HG03097 (cell line): ENCODE results near the gene NOTCH2.
"Not testable (repeated sequence)": the region's sequence is repeated elsewhere in the genome, so short reads cannot be mapped to it uniquely, and the experiment has no call there.

Experiments
- ATAC-seq: cut with Tn5 transposase; IDR thresholded peaks from one replicate; pipeline ENCODE4 v1.9.1; 2021; ENCODE audit not compliant: unreplicated experiment, low FRiP score

Gene NOTCH2

GRCh38 chr1:120069067-120069919, at the start of gene NOTCH2:
Gene NOTCH2 (minus strand): TSS chr1:120069662. CDS start chr1:120069406, 256 bp downstream.
- not testable (repeated sequence) for ATAC-seq

DNA sequence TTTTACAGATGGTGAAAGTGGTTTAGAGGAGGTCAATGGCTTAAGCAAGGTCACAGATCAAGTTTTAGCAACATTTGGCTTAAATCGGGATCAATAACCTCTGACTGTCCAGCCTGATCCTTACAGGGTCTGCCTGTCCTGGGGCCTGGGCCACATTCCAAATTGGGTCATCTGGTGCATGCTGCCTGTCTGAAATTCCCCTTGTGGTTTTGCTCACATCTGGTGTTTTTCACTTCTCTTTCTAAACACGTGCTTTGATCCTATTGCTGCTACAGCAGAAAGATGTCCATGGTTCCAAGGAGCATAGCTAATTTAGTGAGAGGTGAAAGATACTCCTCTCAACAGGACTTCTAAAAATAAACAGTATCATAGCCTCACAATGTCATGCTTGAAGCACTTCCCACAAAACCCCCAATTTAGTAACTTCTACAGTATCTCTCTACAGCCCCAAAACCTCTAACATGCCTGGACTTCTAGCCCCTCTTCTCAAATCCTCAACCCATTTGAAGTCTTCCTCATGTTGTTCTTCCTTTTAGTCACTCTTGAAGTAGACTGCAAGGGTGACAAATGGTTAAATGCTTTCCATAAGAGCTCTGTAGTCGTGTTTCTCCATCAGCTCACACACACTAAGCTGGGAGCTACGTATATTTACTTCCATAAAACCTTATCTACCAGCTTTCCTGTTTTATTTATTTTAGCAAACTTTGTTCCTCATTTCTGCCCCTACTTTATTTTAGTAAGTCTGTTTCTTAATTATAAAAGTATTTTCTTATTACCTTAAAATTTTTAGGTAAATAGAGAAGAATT, 48.1 kb upstream of the NOTCH2 start:
- ATAC-seq = peak; percentile 53

- not testable (repeated sequence) for ATAC-seq
These were observed 46.6 kb upstream of the NOTCH2 start for GRCh38 chr1:120116094-120116493.

DNA sequence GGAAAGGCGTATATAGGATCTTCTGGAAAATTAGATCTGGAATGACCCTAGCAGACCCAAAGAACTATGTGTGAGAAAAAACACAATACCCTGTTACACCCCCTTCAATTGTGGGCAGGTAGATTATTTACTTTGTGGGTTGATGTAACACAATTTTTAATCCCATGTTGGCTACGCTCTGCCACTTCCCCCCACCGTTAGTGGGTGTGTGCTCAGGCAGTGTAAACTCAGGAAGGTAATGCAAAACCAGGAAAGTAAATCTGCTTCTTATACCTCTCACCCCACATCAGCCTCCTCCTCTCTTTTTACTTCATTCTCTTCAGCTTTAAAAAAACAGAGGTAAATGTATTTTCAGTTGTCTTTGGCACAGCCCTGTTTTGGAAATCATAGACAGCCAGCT, 43.7 kb upstream of the NOTCH2 start:
- not testable (repeated sequence) for ATAC-seq

DNA sequence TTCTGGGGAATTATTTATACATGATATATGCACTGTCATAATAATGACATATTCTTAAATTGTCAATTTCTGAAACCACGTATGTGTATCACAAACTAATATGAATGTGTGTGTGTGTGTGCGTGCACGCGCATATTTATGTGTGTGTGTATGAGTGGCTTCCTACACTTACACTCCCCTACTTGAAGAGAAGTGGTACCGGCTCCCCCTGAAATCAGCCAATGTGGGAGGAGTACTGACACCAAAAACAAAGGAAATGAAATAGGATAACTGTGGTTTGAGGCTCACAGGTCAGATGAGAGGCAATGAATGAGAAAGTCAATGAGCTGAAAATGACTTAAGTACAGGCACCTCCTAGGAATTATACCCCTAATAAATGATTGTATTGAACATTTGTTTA, 42.8 kb upstream of the NOTCH2 start:
- not testable (repeated sequence) for ATAC-seq

DNA sequence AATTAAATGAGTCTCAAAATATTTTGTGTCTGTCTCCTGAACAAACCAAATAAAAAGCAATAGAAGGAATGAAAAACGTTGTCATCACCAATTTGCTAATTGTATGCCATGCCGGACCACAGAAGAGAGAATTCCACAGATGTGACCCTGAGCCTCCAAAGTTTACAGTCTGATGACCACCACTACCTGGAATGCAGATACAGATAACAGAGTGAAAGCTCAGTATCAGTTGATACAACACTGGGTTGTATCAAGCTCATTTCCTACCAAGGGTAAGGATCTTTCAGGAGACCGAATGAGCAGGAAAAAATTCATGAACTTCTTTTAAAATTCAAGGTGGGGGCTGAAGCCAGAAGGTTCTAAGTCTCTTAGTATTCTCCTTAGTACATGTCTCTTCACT, 42.3 kb upstream of the NOTCH2 start:
- ATAC-seq = not testable (repeated sequence)

GRCh38 chr1:120111008-120111407, 41.5 kb upstream of the NOTCH2 start:
- not testable (repeated sequence) for ATAC-seq

DNA sequence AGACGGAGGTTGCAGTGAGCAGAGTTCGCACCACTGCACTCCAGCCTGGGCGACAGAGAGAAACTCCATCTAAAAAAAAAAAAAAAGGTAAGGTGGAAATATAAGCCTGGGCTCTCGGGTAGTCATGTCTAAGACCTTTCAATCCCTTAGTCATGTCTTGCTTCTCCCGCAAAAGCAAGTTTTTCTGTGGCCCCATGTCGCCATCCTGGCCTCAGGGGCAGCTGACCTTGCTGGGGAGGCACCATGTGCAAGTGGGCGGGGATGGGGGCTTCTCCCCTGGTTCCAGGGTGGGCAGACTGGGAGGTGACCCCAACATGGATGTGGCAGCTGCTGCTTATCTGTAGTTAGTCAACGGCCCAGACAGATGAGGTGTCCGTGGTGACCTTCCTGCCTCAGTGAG, 40.2 kb upstream of the NOTCH2 start:
- not testable (repeated sequence) for ATAC-seq

DNA sequence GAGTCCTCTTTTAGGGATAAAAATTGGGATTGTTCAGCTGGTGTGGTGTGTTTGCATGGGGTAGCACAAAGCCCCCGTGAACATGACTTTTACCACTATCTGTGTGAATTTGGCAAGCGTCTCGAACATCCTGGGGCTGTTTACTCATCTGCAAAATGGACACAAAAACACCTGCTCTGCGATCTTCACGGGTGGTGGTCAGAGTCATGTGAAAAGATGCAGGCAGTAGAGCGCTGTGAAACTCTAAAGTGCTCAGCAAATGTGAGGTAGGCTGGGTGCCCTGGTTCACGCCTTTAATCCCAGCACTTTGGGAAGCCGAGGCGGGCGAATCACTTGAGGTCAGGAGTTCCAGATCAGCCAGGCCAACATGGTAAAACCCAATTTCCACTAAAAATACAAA, 39.7 kb upstream of the NOTCH2 start:
- not testable (repeated sequence) for ATAC-seq

GRCh38 chr1:120105288-120105687, 35.8 kb upstream of the NOTCH2 start:
- not testable (repeated sequence) for ATAC-seq

GRCh38 chr1:120103768-120104167, 34.3 kb upstream of the NOTCH2 start:
- not testable (repeated sequence) for ATAC-seq

DNA sequence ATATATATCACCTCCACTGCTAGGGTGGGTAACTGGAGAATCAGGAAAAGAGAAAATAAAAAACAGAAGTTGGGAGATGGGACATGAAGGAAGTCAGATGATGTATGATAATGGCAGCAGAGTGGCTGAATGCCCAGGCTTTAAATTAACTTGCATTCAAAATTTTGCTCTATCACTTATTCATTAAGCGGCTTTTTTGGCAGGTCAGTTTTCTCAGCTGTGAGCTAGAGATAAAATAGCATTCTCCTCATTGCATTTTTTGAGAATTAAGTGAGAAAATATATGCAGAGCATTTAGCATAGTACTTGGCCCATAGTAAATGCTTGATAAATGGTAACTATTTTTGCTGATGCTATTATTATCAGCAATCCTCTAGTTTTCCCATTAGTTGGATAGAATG, 32.1 kb upstream of the NOTCH2 start:
- not testable (repeated sequence) for ATAC-seq

GRCh38 chr1:120100590-120100989, 31.1 kb upstream of the NOTCH2 start:
- ATAC-seq = not testable (repeated sequence)

GRCh38 chr1:120098986-120099759, 29.7 kb upstream of the NOTCH2 start:
- not testable (repeated sequence) for ATAC-seq

GRCh38 chr1:120096981-120097545, 27.6 kb upstream of the NOTCH2 start:
- not testable (repeated sequence) for ATAC-seq

GRCh38 chr1:120093548-120094181, 24.2 kb upstream of the NOTCH2 start:
- ATAC-seq = not testable (repeated sequence)

- not testable (repeated sequence) for ATAC-seq
These were observed 23.1 kb upstream of the NOTCH2 start for GRCh38 chr1:120092232-120093218.

DNA sequence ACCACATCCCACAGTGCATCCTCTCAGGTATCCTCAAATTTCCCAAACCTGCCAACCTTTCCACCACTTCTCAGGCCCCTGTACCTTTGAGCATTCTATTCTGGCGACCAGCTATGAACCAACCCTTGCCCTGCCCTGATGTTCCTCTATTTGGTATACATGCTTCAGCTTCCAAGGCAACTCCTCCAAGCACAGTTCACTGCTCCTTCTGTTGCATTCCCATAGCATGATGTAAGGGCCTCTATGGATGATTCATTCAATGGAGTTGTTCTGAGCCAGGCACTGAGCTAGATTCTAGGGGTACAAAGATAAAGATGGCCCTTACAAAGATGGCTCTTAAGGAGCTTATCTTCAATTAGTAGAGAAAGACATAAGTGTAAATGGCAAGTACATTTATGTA, 21.4 kb upstream of the NOTCH2 start:
- ATAC-seq = not testable (repeated sequence)

- not testable (repeated sequence) for ATAC-seq
These were observed 18.5 kb upstream of the NOTCH2 start for GRCh38 chr1:120087959-120088358.
